OCI-LY7 (cell line): ENCODE measurements around the gene FADS3.

Experiments used
- CTCF ChIP-seq: fragments of 200-600 bp; sonication (generic); conservative IDR thresholded peaks from 2 replicates; pipeline ENCODE4 v1.5.1; 2014; ENCODE audit warnings: mild to moderate bottlenecking, antibody characterized with exemption, low read length, moderate library complexity, mixed read lengths
- EZH2phosphoT487 ChIP-seq: fragments of 200-600 bp; sonication (generic); IDR thresholded peaks from 2 replicates; pipeline ENCODE4 v1.6.1; 2018; ENCODE audit warnings: low read depth, borderline replicate concordance, mild to moderate bottlenecking, mixed run types, antibody characterized with exemption, low read length, moderate library complexity, mixed read lengths

- TF ChIP-seq CTCF (no peak), EZH2phosphoT487 (no peak)
Measured at GRCh38 chr11:61885784-61886580, 5.4 kb downstream of the FADS3 start.
